ENCODE results near the gene GAREM1.
"Not testable (repeated sequence)": the region's sequence is repeated elsewhere in the genome, so short reads cannot be mapped to it uniquely, and the experiment has no call there.

The GAREM1 gene

DNA sequence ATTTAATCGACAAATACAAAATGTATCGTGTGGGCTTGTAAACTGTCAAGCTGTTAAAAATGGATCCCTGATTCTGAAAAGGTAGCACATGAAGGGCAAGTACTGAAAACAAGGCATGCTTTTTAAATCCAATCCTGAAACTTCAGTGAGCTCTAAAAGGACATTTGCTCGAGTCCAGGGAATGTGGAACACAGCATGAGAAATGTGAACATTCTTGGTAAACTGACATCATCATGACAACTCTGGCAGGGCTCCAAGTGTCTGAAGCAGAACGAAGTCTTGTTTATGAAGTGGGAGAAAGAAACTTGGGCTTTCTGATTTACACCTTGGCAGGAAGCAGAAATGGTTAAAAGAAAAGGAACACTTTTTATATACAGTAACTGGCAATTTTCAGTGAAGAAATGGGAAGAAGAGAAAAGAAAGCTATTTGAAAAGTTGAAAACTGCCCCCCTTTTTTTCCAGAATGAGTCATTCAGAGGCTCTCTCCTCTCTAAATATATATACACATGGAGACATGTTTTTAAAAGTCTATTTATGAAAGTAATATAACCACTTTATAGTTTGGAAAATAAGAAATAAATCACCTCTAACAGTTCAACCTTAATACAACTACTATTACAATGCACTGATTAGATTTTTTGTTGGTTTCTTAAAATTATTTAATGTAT, 120.8 kb downstream of the GAREM1 start:
- TF ChIP-seq, protein P1, sequence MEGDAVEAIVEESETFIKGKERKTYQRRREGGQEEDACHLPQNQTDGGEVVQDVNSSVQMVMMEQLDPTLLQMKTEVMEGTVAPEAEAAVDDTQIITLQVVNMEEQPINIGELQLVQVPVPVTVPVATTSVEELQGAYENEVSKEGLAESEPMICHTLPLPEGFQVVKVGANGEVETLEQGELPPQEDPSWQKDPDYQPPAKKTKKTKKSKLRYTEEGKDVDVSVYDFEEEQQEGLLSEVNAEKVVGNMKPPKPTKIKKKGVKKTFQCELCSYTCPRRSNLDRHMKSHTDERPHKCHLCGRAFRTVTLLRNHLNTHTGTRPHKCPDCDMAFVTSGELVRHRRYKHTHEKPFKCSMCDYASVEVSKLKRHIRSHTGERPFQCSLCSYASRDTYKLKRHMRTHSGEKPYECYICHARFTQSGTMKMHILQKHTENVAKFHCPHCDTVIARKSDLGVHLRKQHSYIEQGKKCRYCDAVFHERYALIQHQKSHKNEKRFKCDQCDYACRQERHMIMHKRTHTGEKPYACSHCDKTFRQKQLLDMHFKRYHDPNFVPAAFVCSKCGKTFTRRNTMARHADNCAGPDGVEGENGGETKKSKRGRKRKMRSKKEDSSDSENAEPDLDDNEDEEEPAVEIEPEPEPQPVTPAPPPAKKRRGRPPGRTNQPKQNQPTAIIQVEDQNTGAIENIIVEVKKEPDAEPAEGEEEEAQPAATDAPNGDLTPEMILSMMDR (IDR thresholded peaks at IDR 0.05; ENCODE audit: borderline replicate concordance, insufficient read depth, low read depth, low read length) = no peak
- no peak overlapping the region for H3K4me3 ChIP-seq (ENCODE audit: low read depth, low read length)

DNA sequence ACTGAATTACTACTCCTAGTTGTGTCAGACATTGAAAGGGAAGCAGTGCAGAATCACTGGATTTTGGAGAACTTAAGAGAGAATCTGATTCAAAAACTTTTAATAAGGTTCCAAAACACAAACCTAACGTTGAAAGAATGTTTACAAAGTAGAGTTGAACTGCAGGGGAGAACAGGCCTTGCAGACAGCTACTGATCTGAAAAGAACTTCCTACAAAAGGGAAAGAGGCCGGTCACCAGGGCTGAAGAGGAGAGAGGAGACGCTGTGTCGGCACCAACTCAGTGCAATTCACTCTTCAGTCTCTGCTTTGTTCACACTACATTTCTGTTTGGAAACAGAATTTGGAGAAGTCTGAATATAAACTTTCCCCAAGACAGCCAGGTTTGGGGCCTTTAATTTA, 124.0 kb downstream of the GAREM1 start:
- TF ChIP-seq, protein P1 (IDR thresholded peaks at IDR 0.05; ENCODE audit: borderline replicate concordance, insufficient read depth, low read depth, low read length) = no peak
- no peak overlapping the region for H3K4me3 ChIP-seq (ENCODE audit: low read depth, low read length)

DNA sequence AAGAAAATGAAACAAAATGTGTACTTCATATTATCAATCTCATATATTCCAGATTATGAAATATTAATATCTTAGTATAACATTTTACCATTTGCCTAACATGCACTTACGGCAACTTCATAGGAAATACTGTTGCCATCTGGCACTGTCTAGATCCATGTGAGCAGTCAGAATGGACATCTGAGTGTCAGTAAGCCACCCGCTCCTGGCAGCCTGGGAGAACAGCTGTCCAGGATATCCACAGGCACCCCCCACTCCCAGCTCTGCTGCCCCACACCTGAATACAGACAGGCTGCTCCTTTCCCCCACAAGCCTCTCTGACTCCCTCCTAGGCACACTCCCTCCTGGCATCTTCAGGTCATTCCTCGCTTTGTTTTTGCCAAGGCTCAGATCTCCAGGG, 127.0 kb downstream of the GAREM1 start:
- TF ChIP-seq, protein P1 (IDR thresholded peaks at IDR 0.05; ENCODE audit: borderline replicate concordance, insufficient read depth, low read depth, low read length) = no peak

DNA sequence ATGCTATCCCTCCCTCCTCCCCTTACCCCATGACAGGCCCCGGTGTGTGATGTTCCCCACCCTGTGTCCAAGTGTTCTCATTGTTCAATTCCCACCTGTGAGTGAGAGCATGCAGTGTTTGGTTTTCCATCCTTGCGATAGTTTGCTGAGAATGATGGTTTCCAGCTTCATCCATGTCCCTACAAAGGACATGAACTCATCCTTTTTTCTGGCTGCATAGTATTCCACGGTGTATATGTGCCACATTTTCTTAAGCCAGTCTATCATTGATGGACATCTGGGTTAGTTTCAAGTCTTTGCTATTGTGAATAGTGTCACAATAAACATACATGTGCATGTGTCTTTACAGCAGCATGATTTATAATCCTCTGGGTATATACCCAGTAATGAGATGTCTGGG, 129.6 kb downstream of the GAREM1 start:
- H3K4me3 ChIP-seq (ENCODE audit: low read depth, low read length) = not testable (repeated sequence)

More for the DNA sequence above, 127.0 kb downstream of the GAREM1 start:
- no peak overlapping the region for H3K4me3 ChIP-seq (ENCODE audit: low read depth, low read length)

DNA sequence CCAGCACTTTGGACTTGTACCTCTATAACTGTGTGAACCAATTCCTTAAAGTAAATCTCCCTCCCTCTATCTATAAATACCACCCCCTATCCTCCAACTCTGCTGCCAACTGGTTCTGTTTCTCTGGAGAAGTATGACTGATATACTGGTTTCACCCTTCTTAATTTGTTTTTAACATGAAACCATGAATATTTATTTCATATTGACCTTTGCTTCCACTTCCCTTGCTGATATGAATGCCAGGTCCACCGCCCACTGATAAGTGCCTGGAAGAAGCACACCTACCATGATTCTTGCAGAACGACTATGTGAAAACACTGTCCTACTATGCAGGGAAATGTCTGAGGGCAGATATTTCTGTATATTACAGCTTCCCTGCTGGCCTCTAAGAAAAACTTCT, 131.6 kb downstream of the GAREM1 start:
- TF ChIP-seq, protein P1 (IDR thresholded peaks at IDR 0.05; ENCODE audit: borderline replicate concordance, insufficient read depth, low read depth, low read length) = no peak
- H3K4me3 ChIP-seq (ENCODE audit: low read depth, low read length) = no peak overlapping the region

DNA sequence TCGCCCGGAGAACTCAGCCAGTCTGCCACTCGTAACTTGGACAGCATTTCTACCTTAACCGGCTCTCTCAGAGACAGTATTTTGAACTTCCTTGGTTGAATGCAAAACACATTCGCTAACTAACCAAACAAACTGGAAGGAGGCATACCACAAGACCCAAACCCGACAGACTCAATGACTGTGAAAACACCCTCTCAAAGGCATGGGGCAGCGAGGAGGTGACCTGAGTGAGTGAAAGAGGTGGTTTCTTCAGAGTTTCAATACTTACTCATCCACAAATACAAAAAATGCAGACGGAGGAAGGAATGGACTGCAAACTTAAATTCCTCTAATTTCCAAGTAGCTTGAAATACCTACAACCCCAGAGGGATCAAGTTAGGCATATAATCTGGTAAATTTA, 132.9 kb downstream of the GAREM1 start:
- TF ChIP-seq, protein P1 (IDR thresholded peaks at IDR 0.05; ENCODE audit: borderline replicate concordance, insufficient read depth, low read depth, low read length) = no peak

DNA sequence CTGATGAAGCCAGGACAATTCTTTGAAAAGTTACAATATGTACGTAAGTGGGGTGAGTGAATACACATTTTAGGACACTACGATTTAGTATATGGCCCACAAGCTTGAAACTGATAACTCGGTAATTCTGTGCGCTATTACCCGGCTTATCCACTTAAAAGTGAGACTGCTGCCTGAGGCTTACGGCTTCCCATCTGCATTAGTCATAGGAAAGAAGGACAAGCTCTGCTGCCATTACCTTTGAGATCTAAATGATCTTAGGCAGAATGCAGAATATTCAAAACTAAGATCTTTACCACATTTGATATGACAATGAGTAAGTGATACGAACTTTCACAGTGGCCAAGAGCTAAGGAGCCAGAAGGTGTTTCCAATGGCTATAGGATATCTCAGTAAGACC, 133.3 kb downstream of the GAREM1 start:
- H3K4me3 ChIP-seq (ENCODE audit: low read depth, low read length) = no peak overlapping the region
- TF ChIP-seq, protein P1 (IDR thresholded peaks at IDR 0.05; ENCODE audit: borderline replicate concordance, insufficient read depth, low read depth, low read length) = no peak

More for the DNA sequence above, 132.9 kb downstream of the GAREM1 start:
- H3K4me3 ChIP-seq (ENCODE audit: low read depth, low read length) = no peak overlapping the region
